Right lobe of liver (tissue), 6 donors: ENCODE measurements around the gene SLC24A3. TPM values are rescaled to one million over a fixed set of nuclear protein-coding genes. Genes with fewer than 3 reads are reported as not detected.

Experiments used
- ATAC-seq, 4 donors: fragments of 200-7000 bp; cut with Tn5 transposase; one replicate each; pipeline ENCODE4 v1.9.1; 2020; ENCODE audit warnings: mild to moderate bottlenecking in 4 of 4, moderate library complexity in 4 of 4
- DNase-seq, 3 donors: peaks; one replicate each; pipeline ENCODE4 v3.0.0-alpha.2; 2020
- H3K27ac ChIP-seq, 3 donors: fragments of 200-600 bp; one replicate each; pipeline ENCODE4 v1.8.0; 2022
- H3K27me3 ChIP-seq, 2 donors: fragments of 200-600 bp; one replicate each; pipeline ENCODE4 v1.8.0; 2022
- H3K36me3 ChIP-seq, 4 donors: fragments of 200-600 bp; sonication (generic) in 1 of 4; one replicate each; pipeline versions ENCODE4 v1.5.1 to v1.8.0; 2017 to 2022; ENCODE audit warnings: control low read depth in 1 of 4
- H3K4me1 ChIP-seq, 4 donors: fragments of 200-600 bp; sonication (generic) in 1 of 4; one replicate each; pipeline versions ENCODE4 v1.5.1 to v1.8.0; 2017 to 2022; ENCODE audit warnings: control low read depth in 1 of 4
- H3K4me3 ChIP-seq, 3 donors: fragments of 200-600 bp; one replicate each; pipeline ENCODE4 v1.8.0; 2022
- H3K9me3 ChIP-seq, 4 donors: fragments of 200-600 bp; sonication (generic) in 1 of 4; one replicate each; pipeline versions ENCODE4 v1.5.1 to v1.8.0; 2017 to 2022; ENCODE audit warnings: control low read depth in 1 of 4
- CTCF ChIP-seq, 4 donors: fragments of 200-600 bp in 3 of 4; fragments of 450-650 bp in 1 of 4; IDR thresholded peaks; one replicate each; pipeline versions ENCODE4 v1.5.1 to v1.8.0; 2016 to 2022; ENCODE audit warnings: antibody characterized with exemption in 4 of 4, mild to moderate bottlenecking in 2 of 4
- POLR2A ChIP-seq: fragments of 450-650 bp; IDR thresholded peaks from one replicate; pipeline ENCODE4 v1.6.1; 2017; ENCODE audit warnings: antibody characterized with exemption, mild to moderate bottlenecking
- WGBS: methylation state at CpG from one replicate; pipeline ENCODE4 v1.1.6; 2018; ENCODE audit warnings: low coverage, low lambda C conversion rate; ENCODE audit not compliant: insufficient coverage; ENCODE audit errors: missing lambda C conversion rate; 5-methylcytosine and 5-hydroxymethylcytosine counted together
- intact Hi-C, 2 donors: fragments of 100-400 bp; cut with DNase I; formaldehyde crosslinking; loops; one replicate each; pipeline versions ENCODE4 v1.11.2 to v1.14.1; 2022
- total RNA-seq, 6 experiments: library from RNA; depleted of rRNA in 2 of 6; stranded (reverse); fragments of >200 nt in 2 of 6; fragmentation: NEBNext Ultra II Directional in 3 of 6; extraction: Animal tissue kit (Norgen Biotek cat#: 25700) in 3 of 6; gene quantifications; one replicate each; pipeline versions ENCODE4 v1.1.0 to v1.2.4, GENCODE V29; 2016 to 2023
- donor health status: DM: no; HTN: yes; CAD: no.
- donor health status: DM: no; HTN: no; CAD: no.
- donor health status: DM: no; HTN: no; CAD: no.
- donor health status: DM: no; HTN: yes; CAD: no.
- donor health status: DM: no; HTN: yes; CAD: no.

Gene SLC24A3
- total RNA-seq, 6 experiments from 2014 or later: 0.06 to 0.49 (median 0.27) TPM

GRCh38 chr20:19590382-19590781, 377.9 kb downstream of the SLC24A3 start:
- Histone ChIP-seq H3K27ac (no peak overlapping the region), H3K36me3 (no peaks in the 10 kb centered on the region), H3K4me3 (no peak overlapping the region), H3K4me1 (no peaks in the 10 kb centered on the region), H3K9me3 (no peaks in the 10 kb centered on the region), H3K27me3 (no peaks in the 10 kb centered on the region)
- 50% methylated on average over 2 of the region's 3 CpGs for WGBS
- DNase-seq (no peak), ATAC-seq (no peak)
- TF ChIP-seq CTCF (IDR thresholded peaks at IDR 0.05): no peak
- no peak for TF ChIP-seq POLR2A
- intact Hi-C loops: no loop called here

GRCh38 chr20:19593762-19594161, 381.3 kb downstream of the SLC24A3 start:
- Histone ChIP-seq H3K36me3 (no peaks in the 10 kb centered on the region), H3K9me3 (no peaks in the 10 kb centered on the region), H3K4me3 (no peak overlapping the region), H3K27me3 (no peaks in the 10 kb centered on the region), H3K27ac (no peak overlapping the region), H3K4me1 (no peaks in the 10 kb centered on the region)
- WGBS: 82% methylated on average over 7 of the region's 7 CpGs
- no peak for TF ChIP-seq CTCF (IDR thresholded peaks at IDR 0.05)
- TF ChIP-seq POLR2A: no peak
- intact Hi-C loops: no loop called here
- DNase-seq (no peak), ATAC-seq (no peak)

- Histone ChIP-seq H3K9me3 (no peaks in the 10 kb centered on the region), H3K4me1 (no peaks in the 10 kb centered on the region), H3K4me3 (no peak overlapping the region), H3K27me3 (no peaks in the 10 kb centered on the region), H3K36me3 (no peaks in the 10 kb centered on the region), H3K27ac (no peak overlapping the region)
- intact Hi-C loops: no loop called here
- ATAC-seq (no peak), DNase-seq (no peak)
- 40% methylated on average over 4 of the region's 4 CpGs for WGBS
- TF ChIP-seq CTCF (IDR thresholded peaks at IDR 0.05): no peak
- TF ChIP-seq POLR2A: no peak
Observed at GRCh38 chr20:19594896-19595295, 382.5 kb downstream of the SLC24A3 start.

- H3K36me3 ChIP-seq: no peaks in the 10 kb centered on the region
- ATAC-seq (no peak), DNase-seq (no peak)
- no peak for TF ChIP-seq CTCF (IDR thresholded peaks at IDR 0.05)
- TF ChIP-seq POLR2A: no peak
- WGBS: 45% methylated on average over 3 of the region's 4 CpGs
- H3K27me3 ChIP-seq: no peaks in the 10 kb centered on the region
- no peak overlapping the region for H3K4me3 ChIP-seq
- H3K27ac ChIP-seq: no peak overlapping the region
- intact Hi-C loops: no loop called here
- H3K4me1 ChIP-seq: no peaks in the 10 kb centered on the region
- H3K9me3 ChIP-seq: no peaks in the 10 kb centered on the region
Observed at GRCh38 chr20:19598117-19598850, 385.8 kb downstream of the SLC24A3 start.
